Activated B cell treated with CpG ODN at 0.5 μM for 24 hours (primary cell): ENCODE data around the gene GGTLC1. TPM values are rescaled to one million over a fixed set of nuclear protein-coding genes. Genes with fewer than 3 reads are reported as not detected.

Experiments
- ATAC-seq: fragments of 200-7000 bp; cut with Tn5 transposase; one replicate; pipeline ENCODE4 v1.10.0; 2021; ENCODE audit warnings: low read depth, mild to moderate bottlenecking, moderate library complexity
- CTCF ChIA-PET: fragments of 350-600 bp; sonication (Branson Sonifier 250); formaldehyde crosslinking; loops from one replicate; lab custom pipeline; 2021; ENCODE audit warnings: antibody characterized with exemption; lab: Charles Lee
- POLR2A ChIA-PET: fragments of 350-600 bp; sonication (Branson Sonifier 250); formaldehyde crosslinking; loops from one replicate; lab custom pipeline; 2021; ENCODE audit warnings: antibody characterized with exemption; lab: Charles Lee
- DNase-seq: peaks from one replicate; pipeline ENCODE4 v3.0.0; 2022
- H3K27ac Mint-ChIP-seq: one replicate; pipeline ENCODE4 v1.8.0; 2020; ENCODE audit warnings: mixed read lengths
- H3K27me3 Mint-ChIP-seq: one replicate; pipeline ENCODE4 v1.8.0; 2021; ENCODE audit warnings: mixed read lengths
- H3K36me3 Mint-ChIP-seq: one replicate; pipeline ENCODE4 v1.8.0; 2021; ENCODE audit warnings: low read depth, mixed read lengths
- H3K4me1 Mint-ChIP-seq: one replicate; pipeline ENCODE4 v1.8.0; 2021; ENCODE audit warnings: mixed read lengths
- H3K4me3 Mint-ChIP-seq: one replicate; pipeline ENCODE4 v1.8.0; 2020; ENCODE audit warnings: mild to moderate bottlenecking, mixed read lengths
- H3K9me3 Mint-ChIP-seq: one replicate; pipeline ENCODE4 v1.8.0; 2020; ENCODE audit warnings: mixed read lengths
- intact Hi-C: fragments of 100-400 bp; cut with micrococcal nuclease; formaldehyde crosslinking; loops from one replicate; pipeline ENCODE4 v1.15.1; 2024
- total RNA-seq: library from RNA; stranded (reverse); gene quantifications from 2 replicates; pipeline ENCODE4 v1.2.3, GENCODE V29; 2022
- TF ChIP-seq, protein P1 (sequence below): fragments of 200-600 bp; IDR thresholded peaks from one replicate; pipeline ENCODE4 v1.8.0; 2022; ENCODE audit warnings: antibody characterized with exemption, mild to moderate bottlenecking

The GGTLC1 gene
- total RNA-seq, 1 donor from 2014 or later = not detected

DNA sequence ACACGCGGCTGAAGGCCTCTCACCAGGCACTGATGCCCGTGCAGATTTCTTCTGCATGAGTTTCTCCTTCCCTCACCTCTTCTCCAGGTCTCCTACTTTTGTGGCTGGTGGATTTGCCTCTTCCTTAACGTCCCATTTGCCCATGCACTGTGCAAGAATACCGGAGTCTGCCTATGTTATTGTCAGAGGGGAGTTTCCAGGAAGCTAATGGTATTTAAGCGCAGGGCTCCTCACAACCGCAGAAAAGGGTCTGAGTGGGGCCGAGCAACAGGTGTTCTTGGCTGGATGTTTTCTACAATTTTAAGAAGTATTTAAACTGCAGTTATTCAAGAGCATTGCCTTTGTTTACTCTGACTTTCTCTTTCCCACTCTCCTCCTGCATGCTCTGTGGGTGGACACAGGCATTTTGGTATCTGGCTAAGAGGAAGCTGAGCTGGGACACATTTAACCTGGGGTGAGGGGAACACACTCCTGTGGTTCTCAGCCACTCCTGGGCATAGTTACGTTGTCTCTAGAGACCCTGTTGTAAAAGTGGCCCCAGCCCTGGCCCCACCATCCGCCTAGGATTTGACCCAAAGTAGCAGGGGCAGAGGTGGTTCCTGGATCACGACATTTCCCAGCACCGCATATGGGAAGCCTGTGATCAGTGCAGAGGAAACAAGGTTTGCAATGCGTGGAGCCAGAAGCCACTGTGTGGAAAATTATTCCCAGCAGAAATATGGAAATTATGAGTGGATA lies 34.4 kb downstream of the GGTLC1 start:
- TF ChIP-seq, protein P1, sequence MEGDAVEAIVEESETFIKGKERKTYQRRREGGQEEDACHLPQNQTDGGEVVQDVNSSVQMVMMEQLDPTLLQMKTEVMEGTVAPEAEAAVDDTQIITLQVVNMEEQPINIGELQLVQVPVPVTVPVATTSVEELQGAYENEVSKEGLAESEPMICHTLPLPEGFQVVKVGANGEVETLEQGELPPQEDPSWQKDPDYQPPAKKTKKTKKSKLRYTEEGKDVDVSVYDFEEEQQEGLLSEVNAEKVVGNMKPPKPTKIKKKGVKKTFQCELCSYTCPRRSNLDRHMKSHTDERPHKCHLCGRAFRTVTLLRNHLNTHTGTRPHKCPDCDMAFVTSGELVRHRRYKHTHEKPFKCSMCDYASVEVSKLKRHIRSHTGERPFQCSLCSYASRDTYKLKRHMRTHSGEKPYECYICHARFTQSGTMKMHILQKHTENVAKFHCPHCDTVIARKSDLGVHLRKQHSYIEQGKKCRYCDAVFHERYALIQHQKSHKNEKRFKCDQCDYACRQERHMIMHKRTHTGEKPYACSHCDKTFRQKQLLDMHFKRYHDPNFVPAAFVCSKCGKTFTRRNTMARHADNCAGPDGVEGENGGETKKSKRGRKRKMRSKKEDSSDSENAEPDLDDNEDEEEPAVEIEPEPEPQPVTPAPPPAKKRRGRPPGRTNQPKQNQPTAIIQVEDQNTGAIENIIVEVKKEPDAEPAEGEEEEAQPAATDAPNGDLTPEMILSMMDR = no peak
- no peaks in the 10 kb centered on the region for H3K4me1 Mint-ChIP-seq
- DNase-seq (no peak), ATAC-seq (no peak)
- peaks cover 3% of the 10 kb centered on the region for H3K27me3 Mint-ChIP-seq
- no peak overlapping the region for H3K27ac Mint-ChIP-seq
- no peaks in the 10 kb centered on the region for H3K36me3 Mint-ChIP-seq
- POLR2A ChIA-PET = no interaction called here
- H3K9me3 Mint-ChIP-seq = no peaks in the 10 kb centered on the region
- intact Hi-C loops = no loop called here
- CTCF ChIA-PET = no interaction called here
- no peak overlapping the region for H3K4me3 Mint-ChIP-seq

DNA sequence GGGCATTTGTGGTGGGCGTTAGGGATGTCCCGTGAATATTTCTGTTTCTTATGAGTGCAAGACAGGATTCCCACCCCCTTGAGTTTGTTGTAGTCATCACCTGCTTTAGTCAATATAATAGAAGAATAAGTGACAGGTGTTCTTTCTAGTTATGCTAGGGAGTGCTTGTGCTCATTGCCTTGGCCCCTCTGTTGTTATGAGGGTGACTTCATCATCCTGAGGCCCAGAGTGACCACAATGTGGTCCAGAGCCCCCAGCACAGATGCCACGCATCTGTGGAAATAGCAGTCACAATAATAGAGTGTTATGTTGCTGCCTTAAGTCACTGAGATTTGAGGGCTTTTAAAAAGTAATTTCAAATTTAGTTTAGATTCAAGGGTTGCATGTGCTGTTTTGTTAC lies 42.4 kb downstream of the GGTLC1 start:
- no peak overlapping the region for H3K27ac Mint-ChIP-seq
- TF ChIP-seq, protein P1 = no peak
- intact Hi-C loops = no loop called here

DNA sequence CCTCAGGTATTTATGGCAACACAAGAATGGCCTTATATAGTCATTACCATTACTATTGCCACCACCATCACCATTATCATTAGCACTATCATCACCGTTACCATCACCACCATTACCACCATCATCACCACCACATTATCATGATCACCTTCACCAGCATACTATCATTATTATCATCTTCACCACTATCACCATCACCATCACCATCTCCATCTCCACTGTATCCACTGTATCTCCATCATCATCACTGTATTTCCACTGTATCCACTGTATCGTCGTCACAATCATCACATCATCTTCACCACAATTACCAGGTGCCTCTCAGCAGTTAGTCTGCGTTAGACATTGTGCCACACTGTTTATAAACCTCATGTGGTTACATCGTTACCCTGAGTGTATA lies 45.3 kb downstream of the GGTLC1 start:
- no peaks in the 10 kb centered on the region for H3K27me3 Mint-ChIP-seq
- CTCF ChIA-PET = no interaction called here
- no peaks in the 10 kb centered on the region for H3K4me1 Mint-ChIP-seq
- intact Hi-C loops = no loop called here
- DNase-seq (no peak), ATAC-seq (no peak)
- no peak overlapping the region for H3K4me3 Mint-ChIP-seq
- TF ChIP-seq, protein P1 = no peak
- H3K27ac Mint-ChIP-seq = no peak overlapping the region
- H3K9me3 Mint-ChIP-seq = no peaks in the 10 kb centered on the region
- POLR2A ChIA-PET = no interaction called here
- H3K36me3 Mint-ChIP-seq = no peaks in the 10 kb centered on the region

More for the DNA sequence above, 42.4 kb downstream of the GGTLC1 start:
- Mint-ChIP-seq H3K9me3 (no peaks in the 10 kb centered on the region), H3K36me3 (no peaks in the 10 kb centered on the region), H3K4me1 (no peaks in the 10 kb centered on the region), H3K27me3 (peaks cover 5% of the 10 kb centered on the region), H3K4me3 (no peak overlapping the region)
- CTCF ChIA-PET = no interaction called here
- no peak for ATAC-seq
- DNase-seq = no peak
- POLR2A ChIA-PET = no interaction called here

DNA sequence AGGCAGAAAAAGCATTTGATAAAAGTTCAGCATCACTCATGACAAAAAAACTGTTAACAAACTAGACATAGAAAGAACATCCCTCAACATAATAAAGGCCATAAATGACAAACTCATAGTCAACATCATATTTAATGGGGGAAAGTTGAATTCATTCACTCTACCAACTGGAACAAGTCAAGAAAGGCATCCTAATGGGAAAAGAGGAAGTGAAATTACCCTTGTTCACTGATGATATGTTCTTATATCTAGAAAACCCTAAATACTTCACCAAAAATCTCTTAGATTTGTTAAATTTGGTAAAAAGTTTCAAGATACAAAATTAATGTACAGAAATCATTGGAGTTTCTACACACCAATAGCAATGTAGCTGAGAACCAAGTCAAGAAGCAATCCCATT lies 48.9 kb downstream of the GGTLC1 start:
- ATAC-seq = no peak
- H3K4me3 Mint-ChIP-seq = no peak overlapping the region
- no peak overlapping the region for H3K27ac Mint-ChIP-seq
- no peak for DNase-seq
- no peaks in the 10 kb centered on the region for H3K9me3 Mint-ChIP-seq
- H3K27me3 Mint-ChIP-seq = no peaks in the 10 kb centered on the region
- intact Hi-C loops = loop anchor here (5.0 kb wide), 2 partner anchors 978 to 1053 kb away; partner anchors contain the start of gene APMAP
- POLR2A ChIA-PET = no interaction called here
- CTCF ChIA-PET = interaction anchor here (0.7 kb wide), 1 partner anchor 15 kb away, joined by 3 read pairs; no protein-coding TSS in a partner anchor
- TF ChIP-seq, protein P1 = no peak
- H3K4me1 Mint-ChIP-seq = no peaks in the 10 kb centered on the region
- H3K36me3 Mint-ChIP-seq = no peaks in the 10 kb centered on the region

DNA sequence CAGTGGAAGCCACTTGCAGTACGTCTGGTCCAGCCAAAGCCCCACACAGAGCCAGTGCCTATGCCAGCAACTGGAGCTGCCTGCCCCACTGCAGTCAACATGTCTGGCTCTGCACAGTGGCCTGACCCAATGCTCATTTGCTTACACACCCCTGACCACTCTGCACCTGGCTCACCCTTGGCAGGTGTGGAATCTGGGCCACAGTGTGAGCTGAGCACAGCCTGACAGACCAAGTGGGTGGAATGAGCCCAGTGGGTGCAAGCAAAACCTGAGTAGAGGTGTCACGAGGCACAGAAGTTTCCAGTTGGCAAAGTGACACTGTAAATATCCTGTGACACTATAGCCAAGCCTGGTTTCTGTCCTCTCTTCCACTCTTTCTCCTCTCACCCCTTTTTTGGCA lies 49.5 kb downstream of the GGTLC1 start:
- DNase-seq (no peak), ATAC-seq (no peak)
- H3K27ac Mint-ChIP-seq = no peak overlapping the region
- TF ChIP-seq, protein P1 = no peak
- peaks cover 2% of the 10 kb centered on the region for H3K27me3 Mint-ChIP-seq
- no peaks in the 10 kb centered on the region for H3K4me1 Mint-ChIP-seq
- intact Hi-C loops = loop anchor here (5.0 kb wide), 2 partner anchors 978 to 1053 kb away; partner anchors contain the start of gene APMAP
- no peak overlapping the region for H3K4me3 Mint-ChIP-seq
- no peaks in the 10 kb centered on the region for H3K9me3 Mint-ChIP-seq
- POLR2A ChIA-PET = no interaction called here
- CTCF ChIA-PET = interaction anchor here (0.7 kb wide), 1 partner anchor 16 kb away, joined by 3 read pairs; no protein-coding TSS in a partner anchor
- H3K36me3 Mint-ChIP-seq = no peaks in the 10 kb centered on the region
